ENCODE measurements around the gene SEM1. TPM values are rescaled to one million over a fixed set of nuclear protein-coding genes. Genes with fewer than 3 reads are reported as not detected.

SEM1 gene
- total RNA-seq, 2 donors from 2014 or later = 15.2 to 24.9 TPM

GRCh38 chr7:96695581-96695980, 14.1 kb downstream of the SEM1 start:
- Mint-ChIP-seq H3K27me3 (no peaks in the 10 kb centered on the region), H3K27ac (no peak overlapping the region), H3K36me3 (ENCODE audit: low read depth) (peaks cover 4% of the 10 kb centered on the region), H3K4me1 (peaks cover 35% of the 10 kb centered on the region), H3K4me3 (no peak overlapping the region)
- no peaks in the 10 kb centered on the region for H3K9me3 ChIP-seq (ENCODE audit: control insufficient read depth, low read length, poor library complexity, severe bottlenecking)
- DNase-seq (no peak), ATAC-seq (no peak)

GRCh38 chr7:96694082-96694481, 15.6 kb downstream of the SEM1 start:
- Mint-ChIP-seq H3K27ac (no peak overlapping the region), H3K4me1 (peaks cover 21% of the 10 kb centered on the region), H3K27me3 (no peaks in the 10 kb centered on the region), H3K36me3 (ENCODE audit: low read depth) (peaks cover 2% of the 10 kb centered on the region), H3K4me3 (no peak overlapping the region)
- no peaks in the 10 kb centered on the region for H3K9me3 ChIP-seq (ENCODE audit: control insufficient read depth, low read length, poor library complexity, severe bottlenecking)
- DNase-seq (no peak), ATAC-seq (no peak)

GRCh38 chr7:96691702-96692101, 17.9 kb downstream of the SEM1 start:
- ATAC-seq (no peak), DNase-seq (no peak)
- no peaks in the 10 kb centered on the region for H3K9me3 ChIP-seq (ENCODE audit: control insufficient read depth, low read length, poor library complexity, severe bottlenecking)
- H3K4me1 Mint-ChIP-seq = peaks cover 21% of the 10 kb centered on the region
- H3K27ac Mint-ChIP-seq = no peak overlapping the region
- H3K36me3 Mint-ChIP-seq (ENCODE audit: low read depth) = peaks cover 2% of the 10 kb centered on the region
- H3K4me3 Mint-ChIP-seq = no peak overlapping the region
- no peaks in the 10 kb centered on the region for H3K27me3 Mint-ChIP-seq

- H3K27me3 Mint-ChIP-seq = no peaks in the 10 kb centered on the region
- no peak overlapping the region for H3K27ac Mint-ChIP-seq
Measured at GRCh38 chr7:96689414-96689813, 20.2 kb downstream of the SEM1 start.

GRCh38 chr7:96686305-96686704, 23.3 kb downstream of the SEM1 start:
- ATAC-seq (no peak), DNase-seq (no peak)
- H3K27ac Mint-ChIP-seq = peak overlapping the region; percentile 66
- H3K4me1 Mint-ChIP-seq = peaks cover 13% of the 10 kb centered on the region
- peaks cover 2% of the 10 kb centered on the region for H3K36me3 Mint-ChIP-seq (ENCODE audit: low read depth)
- no peaks in the 10 kb centered on the region for H3K27me3 Mint-ChIP-seq
- peak overlapping the region; percentile 31 for H3K4me3 Mint-ChIP-seq
- H3K9me3 ChIP-seq (ENCODE audit: control insufficient read depth, low read length, poor library complexity, severe bottlenecking) = no peaks in the 10 kb centered on the region

More at GRCh38 chr7:96689414-96689813, 20.2 kb downstream of the SEM1 start:
- DNase-seq = no peak
- H3K9me3 ChIP-seq (ENCODE audit: control insufficient read depth, low read length, poor library complexity, severe bottlenecking) = no peaks in the 10 kb centered on the region
- Mint-ChIP-seq H3K36me3 (ENCODE audit: low read depth) (peaks cover 4% of the 10 kb centered on the region), H3K4me3 (no peak overlapping the region), H3K4me1 (peaks cover 23% of the 10 kb centered on the region)
- no peak for ATAC-seq

GRCh38 chr7:96685755-96686154, 23.9 kb downstream of the SEM1 start:
- Mint-ChIP-seq H3K36me3 (ENCODE audit: low read depth) (peaks cover 2% of the 10 kb centered on the region), H3K27ac (peak overlapping the region; percentile 66), H3K4me3 (no peak overlapping the region), H3K4me1 (peaks cover 10% of the 10 kb centered on the region), H3K27me3 (no peaks in the 10 kb centered on the region)
- ATAC-seq = no peak
- H3K9me3 ChIP-seq (ENCODE audit: control insufficient read depth, low read length, poor library complexity, severe bottlenecking) = no peaks in the 10 kb centered on the region
- DNase-seq = no peak

GRCh38 chr7:96685353-96685752, 24.3 kb downstream of the SEM1 start:
- Mint-ChIP-seq H3K27me3 (no peaks in the 10 kb centered on the region), H3K4me3 (no peak overlapping the region), H3K27ac (no peak overlapping the region), H3K36me3 (ENCODE audit: low read depth) (peaks cover 2% of the 10 kb centered on the region), H3K4me1 (peaks cover 10% of the 10 kb centered on the region)
- H3K9me3 ChIP-seq (ENCODE audit: control insufficient read depth, low read length, poor library complexity, severe bottlenecking) = no peaks in the 10 kb centered on the region
- ATAC-seq (peak; percentile 33), DNase-seq (no peak)

GRCh38 chr7:96679886-96680285, 29.8 kb downstream of the SEM1 start:
- Mint-ChIP-seq H3K27ac (no peak overlapping the region), H3K36me3 (ENCODE audit: low read depth) (peaks cover 2% of the 10 kb centered on the region), H3K4me3 (no peak overlapping the region), H3K27me3 (no peaks in the 10 kb centered on the region), H3K4me1 (peaks cover 8% of the 10 kb centered on the region)
- no peaks in the 10 kb centered on the region for H3K9me3 ChIP-seq (ENCODE audit: control insufficient read depth, low read length, poor library complexity, severe bottlenecking)
- ATAC-seq (no peak), DNase-seq (no peak)

GRCh38 chr7:96676919-96677318, 32.7 kb downstream of the SEM1 start:
- Mint-ChIP-seq H3K27me3 (no peaks in the 10 kb centered on the region), H3K27ac (no peak overlapping the region)

GRCh38 chr7:96675548-96675947, 34.1 kb downstream of the SEM1 start:
- Mint-ChIP-seq H3K27me3 (no peaks in the 10 kb centered on the region), H3K4me3 (no peak overlapping the region)
- ATAC-seq = no peak

More at GRCh38 chr7:96676919-96677318, 32.7 kb downstream of the SEM1 start:
- no peak for DNase-seq
- no peak for ATAC-seq
- H3K9me3 ChIP-seq (ENCODE audit: control insufficient read depth, low read length, poor library complexity, severe bottlenecking) = no peaks in the 10 kb centered on the region
- Mint-ChIP-seq H3K4me3 (no peak overlapping the region), H3K4me1 (peaks cover 12% of the 10 kb centered on the region), H3K36me3 (ENCODE audit: low read depth) (peaks cover 3% of the 10 kb centered on the region)

GRCh38 chr7:96674565-96674964, 35.1 kb downstream of the SEM1 start:
- H3K9me3 ChIP-seq (ENCODE audit: control insufficient read depth, low read length, poor library complexity, severe bottlenecking) = no peaks in the 10 kb centered on the region
- Mint-ChIP-seq H3K27me3 (no peaks in the 10 kb centered on the region), H3K4me1 (peaks cover 12% of the 10 kb centered on the region), H3K36me3 (ENCODE audit: low read depth) (peaks cover 6% of the 10 kb centered on the region), H3K27ac (no peak overlapping the region), H3K4me3 (no peak overlapping the region)
- DNase-seq = no peak
- no peak for ATAC-seq

More at GRCh38 chr7:96675548-96675947, 34.1 kb downstream of the SEM1 start:
- H3K9me3 ChIP-seq (ENCODE audit: control insufficient read depth, low read length, poor library complexity, severe bottlenecking) = no peaks in the 10 kb centered on the region
- H3K4me1 Mint-ChIP-seq = peaks cover 14% of the 10 kb centered on the region
- H3K36me3 Mint-ChIP-seq (ENCODE audit: low read depth) = peaks cover 6% of the 10 kb centered on the region
- H3K27ac Mint-ChIP-seq = no peak overlapping the region
- no peak for DNase-seq

GRCh38 chr7:96671854-96672253, 37.8 kb downstream of the SEM1 start:
- DNase-seq (no peak), ATAC-seq (no peak)
- no peaks in the 10 kb centered on the region for H3K9me3 ChIP-seq (ENCODE audit: control insufficient read depth, low read length, poor library complexity, severe bottlenecking)
- Mint-ChIP-seq H3K36me3 (ENCODE audit: low read depth) (peaks cover 9% of the 10 kb centered on the region), H3K4me1 (peaks cover 10% of the 10 kb centered on the region), H3K4me3 (no peak overlapping the region), H3K27me3 (no peaks in the 10 kb centered on the region), H3K27ac (no peak overlapping the region)

- DNase-seq (no peak), ATAC-seq (no peak)
- no peaks in the 10 kb centered on the region for H3K9me3 ChIP-seq (ENCODE audit: control insufficient read depth, low read length, poor library complexity, severe bottlenecking)
- no peak overlapping the region for H3K4me3 Mint-ChIP-seq
- no peaks in the 10 kb centered on the region for H3K27me3 Mint-ChIP-seq
- no peak overlapping the region for H3K27ac Mint-ChIP-seq
- H3K36me3 Mint-ChIP-seq (ENCODE audit: low read depth) = peaks cover 10% of the 10 kb centered on the region
- H3K4me1 Mint-ChIP-seq = peaks cover 8% of the 10 kb centered on the region
Measured at GRCh38 chr7:96670338-96671289, 39.0 kb downstream of the SEM1 start.

GRCh38 chr7:96669812-96670211, 39.8 kb downstream of the SEM1 start:
- Mint-ChIP-seq H3K27ac (no peak overlapping the region), H3K27me3 (no peaks in the 10 kb centered on the region), H3K36me3 (ENCODE audit: low read depth) (peaks cover 10% of the 10 kb centered on the region), H3K4me1 (peaks cover 8% of the 10 kb centered on the region), H3K4me3 (no peak overlapping the region)
- no peak for DNase-seq
- no peaks in the 10 kb centered on the region for H3K9me3 ChIP-seq (ENCODE audit: control insufficient read depth, low read length, poor library complexity, severe bottlenecking)
- ATAC-seq = no peak

All from T-helper 17 cell (primary cell).